Stimulated activated memory B cell treated with anti-CD40 and anti-IgM and Interleukin-4, amounts not matched to agents 10 μg/mL and 1 μg/mL and 100 μg/mL, for 72 hours (primary cell): Measurements from ENCODE around the gene PANX2.

Experiments
- ATAC-seq: fragments of 150-1000 bp; cut with Tn5 transposase; 2 replicates; pipeline ENCODE4 v1.10.0; 2021
- H3K27ac Mint-ChIP-seq: one replicate; pipeline ENCODE4 v1.8.0; 2022; ENCODE audit warnings: mild to moderate bottlenecking, mixed read lengths
- H3K27me3 Mint-ChIP-seq: one replicate; pipeline ENCODE4 v1.8.0; 2022; ENCODE audit warnings: mixed read lengths
- H3K36me3 Mint-ChIP-seq: one replicate; pipeline ENCODE4 v1.8.0; 2022; ENCODE audit warnings: mixed read lengths
- H3K4me1 Mint-ChIP-seq: one replicate; pipeline ENCODE4 v1.8.0; 2022; ENCODE audit warnings: mixed read lengths
- H3K4me3 Mint-ChIP-seq: one replicate; pipeline ENCODE4 v1.8.0; 2022; ENCODE audit warnings: mild to moderate bottlenecking, moderate library complexity, mixed read lengths
- H3K9me3 Mint-ChIP-seq: one replicate; pipeline ENCODE4 v1.8.0; 2022; ENCODE audit warnings: mixed read lengths

Gene PANX2

GRCh38 chr22:50184004-50184901, 13.7 kb downstream of the PANX2 start:
- H3K36me3 Mint-ChIP-seq: peaks cover 5% of the 10 kb centered on the region
- peak overlapping the region; percentile 89 for H3K27ac Mint-ChIP-seq
- peaks cover 45% of the 10 kb centered on the region for H3K27me3 Mint-ChIP-seq
- H3K4me1 Mint-ChIP-seq: peaks cover 58% of the 10 kb centered on the region
- H3K4me3 Mint-ChIP-seq: peak overlapping the region; percentile 89
- no peaks in the 10 kb centered on the region for H3K9me3 Mint-ChIP-seq
- ATAC-seq: no peak

DNA sequence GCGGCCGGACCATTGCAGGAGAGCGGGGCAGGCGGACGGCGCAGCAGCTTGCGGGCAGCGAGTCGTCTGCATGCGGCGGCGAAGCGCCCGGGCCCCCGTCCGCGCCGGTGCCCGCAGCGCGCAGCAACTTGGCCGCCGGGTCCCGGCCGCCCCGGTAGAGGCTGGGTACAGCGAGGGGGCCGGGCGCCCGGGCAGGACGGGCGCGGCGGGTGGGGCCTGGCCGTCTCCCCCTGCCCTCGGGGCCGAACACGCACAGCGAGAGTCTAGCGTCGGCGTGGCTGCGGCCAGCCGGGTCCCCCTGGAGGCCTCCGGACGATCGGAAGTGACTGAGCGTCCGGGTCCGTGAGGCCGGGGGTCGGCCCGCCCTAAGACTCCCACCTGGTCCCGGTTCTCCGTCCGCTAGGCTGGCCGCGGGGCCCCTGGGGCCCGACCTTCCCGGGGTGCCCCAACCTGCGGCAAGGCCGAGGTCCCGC, 14.4 kb downstream of the PANX2 start:
- Mint-ChIP-seq H3K36me3 (peaks cover 5% of the 10 kb centered on the region), H3K4me1 (peaks cover 58% of the 10 kb centered on the region), H3K27ac (peak overlapping the region; percentile 89), H3K27me3 (peaks cover 38% of the 10 kb centered on the region), H3K4me3 (peak overlapping the region; percentile 89), H3K9me3 (no peaks in the 10 kb centered on the region)
- ATAC-seq: peak; percentile 20

DNA sequence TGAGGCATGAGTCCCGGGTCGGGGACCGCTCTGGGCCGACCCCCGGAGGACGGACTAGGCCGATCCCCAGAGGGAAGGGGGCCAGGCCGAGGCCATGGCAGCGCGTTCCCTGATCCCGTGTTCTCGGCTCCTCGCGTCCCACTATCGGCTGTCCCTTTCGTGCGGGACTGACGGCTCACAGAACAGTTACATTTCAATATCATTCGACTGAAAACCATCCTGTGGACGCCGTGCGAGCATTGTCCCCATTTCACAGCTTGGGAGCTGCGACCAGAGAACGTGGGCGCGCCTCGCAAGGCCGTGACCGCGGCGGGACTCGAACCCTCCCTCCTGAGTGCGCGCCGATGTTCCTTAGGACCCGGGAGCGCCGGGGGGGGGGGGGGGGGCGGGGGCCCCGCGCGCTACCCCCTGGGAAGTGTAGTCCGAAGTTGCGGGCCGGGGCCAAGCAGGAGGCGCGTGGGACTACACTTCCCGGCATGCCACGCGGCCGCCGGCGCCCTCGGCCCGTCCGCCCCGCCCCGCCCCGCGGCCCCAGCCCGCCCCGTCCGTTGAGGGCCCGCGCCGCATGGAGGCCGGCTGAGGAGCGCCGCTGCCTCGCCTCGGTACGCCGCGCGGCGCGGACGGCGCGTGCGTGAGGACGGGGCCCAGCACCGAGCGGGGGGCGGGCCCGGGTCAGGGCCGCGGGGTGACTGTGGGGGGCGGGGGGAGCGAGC, 15.0 kb downstream of the PANX2 start, which contains the start of gene TRABD:
Gene TRABD (plus strand): TSS at position 539 of the 713 bp plus-strand sequence. CDS start 7,148 bp downstream, outside the sequence.
- H3K27ac Mint-ChIP-seq: peak within 1 kb of the TSS; percentile 89
- H3K27me3 Mint-ChIP-seq: peaks cover 32% of the 10 kb centered on the region
- H3K9me3 Mint-ChIP-seq: no peaks in the 10 kb centered on the region
- peak within 1 kb of the TSS; percentile 89 for H3K4me3 Mint-ChIP-seq
- peaks cover 58% of the 10 kb centered on the region for H3K4me1 Mint-ChIP-seq
- peaks cover 5% of the 10 kb centered on the region for H3K36me3 Mint-ChIP-seq
- peak; percentile 77 for ATAC-seq

GRCh38 chr22:50186181-50186714, 15.7 kb downstream of the PANX2 start:
- H3K4me1 Mint-ChIP-seq: peaks cover 63% of the 10 kb centered on the region
- peaks cover 25% of the 10 kb centered on the region for H3K27me3 Mint-ChIP-seq
- H3K4me3 Mint-ChIP-seq: peak overlapping the region; percentile 86
- peak overlapping the region; percentile 88 for H3K27ac Mint-ChIP-seq
- ATAC-seq: no peak
- H3K36me3 Mint-ChIP-seq: peaks cover 5% of the 10 kb centered on the region
- no peaks in the 10 kb centered on the region for H3K9me3 Mint-ChIP-seq

DNA sequence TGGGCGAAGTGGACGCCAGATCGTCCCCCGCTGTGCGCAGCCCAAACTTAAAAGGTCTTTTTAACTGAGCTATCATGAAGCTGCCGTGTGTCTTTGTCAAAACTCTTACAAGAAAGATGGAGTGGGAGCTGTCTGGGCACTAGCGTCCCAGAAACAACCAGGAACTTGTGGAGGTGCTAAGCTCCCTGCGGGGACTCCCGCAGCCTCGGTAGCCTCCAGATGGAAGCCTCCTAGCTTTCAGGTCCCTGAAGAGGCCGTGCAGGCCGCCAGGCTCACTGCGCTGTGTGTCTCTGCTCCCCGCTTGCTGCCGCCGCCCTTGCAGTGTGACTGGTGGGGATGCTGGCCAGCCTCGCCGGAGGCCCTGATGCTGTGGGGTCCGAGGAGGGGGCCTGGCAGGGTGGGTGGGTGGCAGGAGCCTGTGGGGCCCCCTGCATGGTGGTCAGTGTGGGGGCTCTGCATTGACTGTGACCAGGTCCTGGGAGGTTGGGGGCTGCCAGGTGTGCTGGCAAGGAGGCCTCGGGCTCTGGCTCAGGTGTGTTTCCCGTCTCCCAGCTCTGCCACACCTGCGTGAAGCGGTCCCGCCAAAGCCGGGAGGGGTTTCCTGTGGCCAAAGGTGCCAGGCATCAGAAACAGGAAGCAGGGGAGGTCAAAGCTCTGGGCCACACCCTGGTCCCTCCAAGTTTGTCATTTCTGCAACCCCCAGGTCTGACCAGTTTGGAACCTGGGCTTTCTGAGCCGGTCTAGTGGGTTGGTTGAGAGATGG, 16.4 kb downstream of the PANX2 start:
- H3K27ac Mint-ChIP-seq: peak overlapping the region; percentile 88
- H3K36me3 Mint-ChIP-seq: peaks cover 5% of the 10 kb centered on the region
- H3K27me3 Mint-ChIP-seq: peaks cover 20% of the 10 kb centered on the region
- no peak for ATAC-seq
- no peaks in the 10 kb centered on the region for H3K9me3 Mint-ChIP-seq
- H3K4me1 Mint-ChIP-seq: peaks cover 70% of the 10 kb centered on the region
- peak overlapping the region; percentile 86 for H3K4me3 Mint-ChIP-seq

GRCh38 chr22:50188356-50188755, 17.8 kb downstream of the PANX2 start:
- Mint-ChIP-seq H3K27ac (peak overlapping the region; percentile 88), H3K27me3 (peaks cover 16% of the 10 kb centered on the region), H3K36me3 (peaks cover 11% of the 10 kb centered on the region), H3K4me3 (peak overlapping the region; percentile 36), H3K4me1 (peaks cover 84% of the 10 kb centered on the region), H3K9me3 (no peaks in the 10 kb centered on the region)
- no peak for ATAC-seq

- Mint-ChIP-seq H3K27me3 (peaks cover 7% of the 10 kb centered on the region), H3K36me3 (peaks cover 11% of the 10 kb centered on the region), H3K9me3 (no peaks in the 10 kb centered on the region), H3K4me3 (peak overlapping the region; percentile 87), H3K27ac (peak overlapping the region; percentile 97), H3K4me1 (peaks cover 78% of the 10 kb centered on the region)
- ATAC-seq: no peak
Observed at GRCh38 chr22:50189184-50189848, 18.8 kb downstream of the PANX2 start.

DNA sequence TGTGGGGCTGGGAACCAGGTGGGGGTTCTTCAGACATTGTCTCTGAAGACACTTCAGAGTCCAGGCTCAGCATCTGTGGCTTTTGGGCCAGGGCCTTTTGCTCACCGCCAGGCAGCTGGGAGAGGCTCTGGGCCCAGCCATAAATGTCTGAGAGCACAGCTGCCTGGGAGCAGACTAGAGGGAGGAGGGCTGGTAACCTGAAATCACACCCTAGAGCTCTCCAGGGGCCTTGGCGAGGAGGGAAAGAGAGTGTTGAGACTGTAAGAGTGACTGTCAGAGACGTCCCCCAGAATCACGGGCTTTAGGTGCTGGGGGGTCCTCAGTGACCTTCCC, 19.3 kb downstream of the PANX2 start:
- peaks cover 74% of the 10 kb centered on the region for H3K4me1 Mint-ChIP-seq
- H3K27me3 Mint-ChIP-seq: peaks cover 2% of the 10 kb centered on the region
- H3K9me3 Mint-ChIP-seq: no peaks in the 10 kb centered on the region
- ATAC-seq: no peak
- peak overlapping the region; percentile 87 for H3K4me3 Mint-ChIP-seq
- H3K36me3 Mint-ChIP-seq: peaks cover 11% of the 10 kb centered on the region
- H3K27ac Mint-ChIP-seq: peak overlapping the region; percentile 97

DNA sequence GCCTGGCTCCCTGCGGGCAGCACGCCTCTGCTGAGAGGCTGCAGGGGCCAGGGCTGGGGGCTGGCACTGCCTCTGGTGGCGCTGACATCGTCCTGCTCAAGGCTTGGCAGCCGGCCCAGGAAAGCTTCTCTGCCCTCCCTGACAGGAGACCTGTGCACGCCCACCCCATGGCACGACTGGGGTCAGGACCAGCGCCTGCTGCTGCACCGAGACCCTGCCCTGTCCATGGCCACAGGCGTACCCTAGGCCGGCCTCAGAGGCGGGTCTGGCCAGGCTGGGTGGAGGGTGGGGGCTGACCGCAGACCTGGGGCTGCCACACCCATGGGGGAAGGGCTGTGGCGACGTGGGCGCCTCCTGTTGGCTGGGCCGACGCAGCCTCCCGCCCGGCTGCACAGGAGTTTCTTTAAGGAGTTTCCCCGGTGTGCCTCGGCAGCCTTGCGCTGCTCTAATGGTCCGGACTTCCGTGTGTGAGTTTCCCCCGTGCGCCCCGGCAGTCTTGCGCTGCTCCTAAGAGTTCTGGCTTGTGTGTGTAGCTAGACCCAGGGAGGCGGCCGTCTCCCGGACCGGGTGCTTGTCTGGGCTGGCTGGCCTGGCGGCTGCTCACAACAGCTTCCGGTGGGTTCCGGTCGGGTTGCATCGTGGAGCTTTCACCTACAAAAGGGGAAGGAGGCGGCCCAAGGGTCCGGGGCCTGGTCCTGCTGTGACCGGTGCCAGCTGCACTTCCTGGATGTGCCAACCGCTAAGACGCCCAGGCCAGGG, 19.8 kb downstream of the PANX2 start:
- H3K4me3 Mint-ChIP-seq: peak overlapping the region; percentile 87
- no peaks in the 10 kb centered on the region for H3K9me3 Mint-ChIP-seq
- peak; percentile 77 for ATAC-seq

DNA sequence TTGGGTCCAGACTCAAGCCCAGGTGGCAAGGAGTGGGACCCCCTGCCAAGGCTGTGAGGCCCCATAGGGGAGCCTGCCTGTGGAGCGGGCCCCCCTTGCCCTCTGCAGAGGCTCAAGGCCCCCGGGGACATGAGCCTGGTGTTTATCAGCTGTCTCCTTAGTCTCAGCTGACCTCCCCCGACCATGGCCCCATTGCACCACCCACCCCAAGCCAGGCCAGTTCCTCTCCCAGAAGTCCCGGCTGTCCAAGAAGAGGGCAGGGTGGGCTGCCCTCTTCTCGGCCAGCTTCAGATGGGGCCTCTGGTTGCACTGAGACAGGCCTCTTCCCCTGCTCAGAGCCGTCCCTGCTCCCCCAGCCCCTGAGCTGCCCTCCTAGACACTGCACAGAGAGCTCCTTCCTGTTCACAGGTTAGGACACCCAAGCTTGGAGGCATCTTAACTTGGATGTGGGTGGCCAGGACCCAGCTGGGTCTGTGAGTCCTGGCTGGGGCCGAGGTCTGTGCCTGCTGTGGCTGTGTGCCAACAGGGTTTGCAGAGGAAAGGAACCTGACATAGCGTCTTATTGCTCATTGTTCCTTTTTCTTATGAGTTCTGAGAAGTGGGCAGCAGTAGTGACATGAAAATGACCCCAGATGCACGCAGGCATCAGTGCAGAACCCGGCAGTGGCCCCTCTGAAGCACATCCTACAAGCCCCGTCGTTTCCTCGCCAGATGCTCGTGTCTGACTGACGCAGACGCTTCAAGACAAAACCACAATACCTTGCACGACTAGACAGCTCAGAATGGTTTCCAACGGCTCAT, 20.6 kb downstream of the PANX2 start:
- Mint-ChIP-seq H3K9me3 (no peaks in the 10 kb centered on the region), H3K27ac (peak overlapping the region; percentile 97), H3K4me3 (peak overlapping the region; percentile 87), H3K4me1 (peaks cover 77% of the 10 kb centered on the region), H3K36me3 (peaks cover 18% of the 10 kb centered on the region), H3K27me3 (no peaks in the 10 kb centered on the region)
- peak; percentile 76 for ATAC-seq

More for the DNA sequence above, 19.8 kb downstream of the PANX2 start:
- peaks cover 77% of the 10 kb centered on the region for H3K4me1 Mint-ChIP-seq
- no peaks in the 10 kb centered on the region for H3K27me3 Mint-ChIP-seq
- peak overlapping the region; percentile 97 for H3K27ac Mint-ChIP-seq
- H3K36me3 Mint-ChIP-seq: peaks cover 15% of the 10 kb centered on the region

DNA sequence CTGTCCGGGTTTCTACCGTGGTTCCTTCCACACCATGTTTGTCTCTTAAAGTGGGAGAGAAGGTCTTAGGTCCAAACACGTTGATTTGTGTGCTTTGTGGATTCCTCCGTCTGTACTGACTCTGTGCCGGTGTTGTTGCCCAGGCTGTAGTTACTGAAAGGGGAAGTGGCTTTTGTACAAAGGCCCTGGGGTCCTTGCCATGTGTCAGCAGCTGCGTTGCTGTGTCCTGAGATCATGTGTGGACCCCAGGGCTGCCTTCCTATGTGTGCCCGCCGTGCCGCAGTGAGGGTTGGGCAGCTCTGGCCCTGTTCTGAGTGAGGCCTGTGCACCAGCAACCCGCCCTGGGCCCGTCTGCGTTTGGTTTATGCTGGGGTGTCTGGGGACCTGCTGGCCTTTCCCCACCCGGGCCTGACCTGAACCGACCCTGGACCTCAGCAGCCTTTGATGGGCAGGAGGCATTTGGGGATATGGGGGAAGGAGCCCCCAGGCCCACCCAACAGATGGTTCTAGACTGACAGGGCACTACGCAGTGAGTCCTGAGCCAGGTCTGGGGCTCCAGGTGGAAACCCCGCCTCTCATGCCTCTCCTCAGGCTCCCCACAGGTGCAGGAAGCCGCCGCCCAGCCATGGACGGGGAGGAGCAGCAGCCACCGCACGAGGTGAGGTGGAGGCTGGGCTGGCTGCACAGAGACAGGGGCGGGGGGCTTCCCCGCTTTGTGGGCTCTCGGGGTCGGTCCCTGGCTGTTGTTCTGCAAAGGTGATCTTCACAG, 22.1 kb downstream of the PANX2 start:
- Mint-ChIP-seq H3K4me3 (peak overlapping the region; percentile 87), H3K36me3 (peaks cover 14% of the 10 kb centered on the region), H3K9me3 (no peaks in the 10 kb centered on the region), H3K4me1 (peaks cover 66% of the 10 kb centered on the region), H3K27me3 (no peaks in the 10 kb centered on the region), H3K27ac (peak overlapping the region; percentile 97)
- ATAC-seq: peak; percentile 40

DNA sequence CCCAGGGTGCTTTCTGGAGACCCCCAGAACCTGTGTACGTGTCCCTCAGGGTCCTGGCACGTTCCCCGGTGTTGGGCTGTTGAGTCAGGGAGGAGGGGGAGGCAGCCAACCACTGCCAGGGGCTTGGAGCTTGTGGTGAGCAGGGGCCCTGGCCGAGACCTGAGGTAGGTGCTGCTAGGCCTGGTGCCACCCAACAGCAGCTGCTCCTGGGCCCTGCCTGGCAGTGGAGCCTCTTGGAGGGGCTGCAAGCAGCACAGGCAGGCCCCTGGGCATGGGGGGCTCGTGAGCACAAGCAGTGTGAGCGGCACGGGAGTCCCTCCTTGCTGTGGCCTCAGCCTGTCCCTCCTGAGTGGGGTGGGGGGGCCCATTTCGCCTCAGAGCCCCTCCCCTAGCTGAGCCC, 23.1 kb downstream of the PANX2 start:
- no peak for ATAC-seq
- H3K36me3 Mint-ChIP-seq: peaks cover 17% of the 10 kb centered on the region
- H3K9me3 Mint-ChIP-seq: no peaks in the 10 kb centered on the region
- H3K27me3 Mint-ChIP-seq: no peaks in the 10 kb centered on the region
- no peak overlapping the region for H3K27ac Mint-ChIP-seq
- H3K4me1 Mint-ChIP-seq: peaks cover 56% of the 10 kb centered on the region
- no peak overlapping the region for H3K4me3 Mint-ChIP-seq
